ENCODE data around the gene NAT8L.

NAT8L gene

DNA sequence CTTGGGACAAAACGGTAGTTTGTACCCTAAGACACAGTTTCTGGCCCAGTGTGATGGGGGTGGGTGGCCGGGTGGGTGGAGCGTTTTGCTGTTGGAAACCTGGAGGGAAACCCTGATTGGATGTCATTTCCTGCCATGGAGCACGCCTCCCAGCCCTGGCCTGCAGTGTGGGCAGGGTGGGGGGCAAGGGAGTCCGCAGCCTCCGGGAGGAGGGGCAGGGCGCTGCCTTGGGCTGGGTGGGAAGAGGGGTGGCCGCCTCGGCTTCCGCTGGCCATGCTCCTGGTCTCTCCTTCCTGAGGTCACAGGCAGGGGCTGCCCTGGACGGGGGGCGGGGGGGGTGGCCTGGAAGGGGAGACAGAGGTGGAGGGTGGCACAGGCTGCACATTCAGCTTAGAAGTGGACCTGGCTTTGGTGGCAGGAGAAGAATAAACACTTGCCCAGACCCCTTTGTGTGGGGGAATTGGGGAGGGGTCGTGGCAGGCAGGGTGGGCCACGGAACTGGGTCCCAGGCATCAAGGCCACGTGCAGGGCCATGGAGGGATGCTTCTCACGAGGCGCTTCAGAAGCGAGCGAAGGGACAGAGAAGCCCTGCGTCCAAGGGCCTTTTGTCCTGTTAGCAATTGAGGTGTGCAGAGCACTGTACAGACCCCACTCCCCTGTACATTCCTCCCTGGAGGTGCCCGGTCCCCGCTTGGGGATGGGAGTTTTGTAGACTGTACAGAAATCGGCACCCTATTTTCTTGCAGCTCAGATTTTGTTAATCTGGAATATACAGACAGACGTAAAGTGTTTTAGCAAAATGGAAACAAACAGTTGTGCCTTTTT is 6.2 kb downstream of the NAT8L start:
- no peak for DNase-seq

DNA sequence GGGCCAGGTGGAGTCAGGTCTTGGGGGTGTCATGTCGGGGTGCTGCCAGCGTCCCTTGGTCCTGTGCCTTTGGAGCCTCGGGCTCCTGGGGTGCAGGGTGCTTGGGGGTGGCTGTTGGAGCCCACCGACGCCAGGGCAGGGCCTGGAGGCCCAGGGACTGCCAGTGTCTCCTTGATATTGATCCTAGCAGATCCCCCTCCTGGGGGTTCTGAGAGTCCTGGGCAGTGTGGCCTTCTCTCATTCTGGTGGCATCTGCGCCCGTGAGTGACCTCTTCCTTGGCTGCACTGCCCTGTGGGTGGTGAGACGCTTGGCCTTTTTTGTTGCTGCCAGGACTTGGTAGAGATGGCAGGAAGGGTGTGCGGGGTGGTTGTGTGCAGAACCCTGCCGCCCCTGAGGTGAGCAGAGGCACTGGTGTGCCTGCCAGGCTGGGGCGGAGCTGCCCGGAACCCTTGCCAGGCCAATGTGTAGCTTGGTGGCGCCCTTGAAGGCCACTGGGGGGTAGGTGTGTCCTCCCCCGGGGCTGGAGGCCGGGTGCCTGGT is 7.0 kb downstream of the NAT8L start:
- DNase-seq, result no peak

DNA sequence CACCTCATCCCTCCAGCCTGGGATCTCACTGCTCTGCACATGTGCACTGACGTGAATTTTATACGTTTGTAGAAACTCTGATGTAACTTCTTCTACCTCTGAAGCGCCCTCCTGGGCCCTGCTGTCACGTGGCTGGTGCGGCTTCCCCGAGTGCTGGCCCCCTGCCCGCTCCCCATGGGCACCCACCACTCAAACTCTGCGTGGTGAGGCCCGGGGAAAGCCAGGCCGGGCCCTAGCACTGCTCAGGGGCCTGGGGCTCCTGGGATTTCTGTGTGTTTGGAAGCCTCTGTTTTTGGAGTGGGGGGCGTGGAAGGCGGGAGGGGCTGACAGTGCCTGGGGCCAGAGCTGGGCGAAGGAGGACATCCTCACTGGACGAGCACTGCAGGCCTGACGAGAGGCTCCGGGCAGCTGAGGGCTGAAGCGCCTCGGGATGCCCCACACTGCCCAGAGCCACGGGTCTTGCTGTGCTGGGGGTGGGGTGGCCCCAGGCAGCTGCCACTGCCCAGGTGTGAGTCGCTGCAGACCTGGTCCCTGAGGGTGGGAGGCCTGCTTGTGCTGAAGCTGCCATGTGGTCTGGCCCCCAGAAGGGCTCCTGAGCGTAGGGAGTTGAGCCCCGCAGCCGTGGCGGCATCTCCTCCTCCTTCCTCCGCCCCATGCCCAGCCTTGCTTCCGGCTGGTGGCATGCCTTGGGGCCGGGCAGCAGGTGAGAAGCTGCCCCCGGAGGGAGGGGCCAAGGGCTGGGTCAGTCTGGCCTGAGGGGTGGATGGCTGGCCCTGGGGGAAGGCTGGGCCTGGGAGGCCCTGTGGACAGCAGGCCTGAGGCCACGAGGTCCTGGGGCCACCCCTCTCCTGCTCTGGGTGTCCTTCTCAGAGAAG is 7.7 kb downstream of the NAT8L start:
- no peak for DNase-seq

DNA sequence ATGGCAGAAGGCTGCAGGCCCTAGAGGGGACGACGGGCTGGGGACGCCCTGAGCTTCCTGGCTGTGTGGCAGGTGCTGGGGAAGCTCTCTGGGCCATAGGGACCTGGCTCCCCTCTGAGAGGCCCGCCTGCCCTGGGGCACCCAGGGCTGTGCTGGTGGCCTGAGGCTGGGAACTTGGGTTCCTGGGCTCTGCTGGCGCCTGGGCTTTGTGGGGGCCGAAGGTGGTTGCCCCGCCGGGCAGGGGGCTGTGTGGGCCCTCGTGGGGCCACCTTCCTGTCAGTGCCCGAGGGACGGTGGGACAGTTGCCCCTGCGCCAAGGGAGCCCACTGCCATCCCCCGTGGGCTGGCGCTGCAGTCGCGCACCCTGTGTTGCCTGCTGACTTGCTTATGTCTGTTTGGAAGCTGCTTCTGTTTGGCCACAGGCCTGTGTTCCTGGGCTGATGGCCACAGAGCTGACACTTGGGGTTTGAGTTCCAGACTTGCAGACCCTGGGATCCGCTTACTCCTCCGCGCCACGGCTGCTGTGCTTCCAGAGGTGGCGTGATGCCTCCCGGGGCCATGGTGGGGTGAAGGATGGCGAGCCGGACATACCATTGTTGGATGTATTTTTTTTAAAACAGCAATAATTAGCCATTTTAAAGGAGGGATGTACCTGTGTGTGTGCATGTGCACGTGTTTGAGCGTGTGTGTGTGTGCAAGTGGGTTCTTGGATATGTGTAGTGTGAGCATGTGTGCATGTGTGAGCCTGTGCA is 8.5 kb downstream of the NAT8L start:
- DNase-seq, result no peak

DNA sequence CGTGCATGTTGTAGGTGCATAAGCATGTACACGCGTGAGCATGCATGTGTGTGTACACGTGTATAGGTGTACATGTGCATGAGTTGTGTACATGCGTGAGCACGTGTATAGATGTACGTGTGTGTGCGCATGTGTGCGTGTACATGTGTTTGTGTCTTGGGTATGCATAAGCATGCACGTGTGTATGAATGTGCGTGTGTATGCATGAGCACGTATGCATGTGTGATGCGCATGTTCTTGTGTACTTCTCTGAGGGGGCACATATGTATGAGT is 9.0 kb downstream of the NAT8L start:
- DNase-seq, result no peak

DNA sequence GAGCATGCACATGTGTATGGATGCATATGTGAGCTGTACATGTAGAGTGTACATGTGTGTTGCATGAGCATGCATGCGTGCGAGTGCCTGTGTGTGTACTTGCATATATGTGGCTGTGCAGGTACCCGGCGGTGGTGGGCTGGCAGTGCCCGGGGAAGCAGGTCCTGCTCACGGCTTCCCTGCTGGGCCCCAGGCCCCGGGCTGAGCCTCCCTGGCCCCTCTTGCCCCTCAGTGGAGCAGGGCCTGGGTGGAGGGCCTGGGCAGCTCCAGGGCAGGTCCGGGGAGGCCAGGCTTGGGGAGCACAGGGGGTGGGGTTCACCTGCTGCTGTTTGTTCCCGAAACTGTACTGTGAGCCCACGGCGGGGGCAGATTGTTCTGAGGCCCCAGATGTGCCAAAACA is 9.4 kb downstream of the NAT8L start:
- DNase-seq, result no peak

DNA sequence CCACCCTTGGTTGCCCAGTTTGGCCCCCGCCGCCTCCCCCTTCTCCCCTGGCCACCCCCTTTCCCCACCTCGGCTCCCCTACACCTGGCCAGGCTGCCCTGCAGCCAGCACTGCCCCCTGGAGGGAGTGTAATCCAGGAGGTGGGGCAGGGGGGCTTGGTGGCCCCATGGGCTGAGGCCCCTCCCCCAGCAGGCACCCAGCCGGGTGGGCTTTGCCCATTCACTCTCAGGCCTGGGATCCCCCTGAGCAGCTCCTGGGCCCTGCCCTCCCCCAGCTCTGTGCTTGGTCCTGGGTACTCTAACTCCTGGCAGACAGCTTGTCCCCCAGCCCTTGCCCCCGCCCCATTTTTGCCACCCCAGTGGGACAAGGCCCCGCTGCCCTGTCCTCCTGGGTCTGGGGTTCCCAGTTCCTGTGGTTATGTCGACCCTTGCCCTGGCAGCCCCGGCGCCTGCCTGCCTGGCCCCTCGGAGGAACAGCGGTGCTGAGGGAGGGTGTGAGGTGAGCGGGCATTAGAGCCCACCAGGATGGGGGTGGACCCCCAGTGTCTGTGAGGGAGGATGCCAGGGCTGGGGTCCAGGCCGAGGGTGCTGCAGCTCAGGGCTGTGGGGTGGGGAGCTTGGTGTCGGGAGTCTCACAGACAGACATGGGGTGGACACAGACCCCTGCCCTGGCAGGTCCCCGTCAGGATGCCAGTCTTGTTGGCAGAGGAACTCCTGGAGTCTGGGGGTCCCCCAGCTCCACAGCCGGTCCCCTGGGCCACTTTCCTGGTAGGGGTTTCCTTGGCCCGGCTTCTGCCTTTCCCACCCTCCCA is 10.2 kb downstream of the NAT8L start:
- no peak for DNase-seq

DNA sequence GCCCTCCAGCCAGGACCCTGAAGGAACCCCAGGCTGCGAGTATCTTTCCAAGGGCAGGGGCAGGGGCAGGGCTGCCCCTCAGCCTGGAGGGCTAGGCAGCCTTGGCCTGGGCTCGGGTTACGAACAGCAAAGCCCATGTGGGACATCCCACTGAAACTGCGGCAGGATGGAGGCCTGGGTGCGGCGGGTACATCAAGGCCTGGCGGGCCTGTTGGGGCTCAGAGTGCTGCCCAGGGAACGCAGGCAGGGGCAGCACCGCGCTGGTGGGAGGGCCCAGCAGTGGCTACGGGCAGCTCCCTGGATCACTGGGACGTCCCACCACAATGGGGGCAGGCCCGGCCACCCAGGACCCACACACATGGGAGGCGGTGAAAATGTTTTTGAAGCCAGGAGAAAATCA is 10.9 kb downstream of the NAT8L start:
- DNase-seq, result no peak

DNA sequence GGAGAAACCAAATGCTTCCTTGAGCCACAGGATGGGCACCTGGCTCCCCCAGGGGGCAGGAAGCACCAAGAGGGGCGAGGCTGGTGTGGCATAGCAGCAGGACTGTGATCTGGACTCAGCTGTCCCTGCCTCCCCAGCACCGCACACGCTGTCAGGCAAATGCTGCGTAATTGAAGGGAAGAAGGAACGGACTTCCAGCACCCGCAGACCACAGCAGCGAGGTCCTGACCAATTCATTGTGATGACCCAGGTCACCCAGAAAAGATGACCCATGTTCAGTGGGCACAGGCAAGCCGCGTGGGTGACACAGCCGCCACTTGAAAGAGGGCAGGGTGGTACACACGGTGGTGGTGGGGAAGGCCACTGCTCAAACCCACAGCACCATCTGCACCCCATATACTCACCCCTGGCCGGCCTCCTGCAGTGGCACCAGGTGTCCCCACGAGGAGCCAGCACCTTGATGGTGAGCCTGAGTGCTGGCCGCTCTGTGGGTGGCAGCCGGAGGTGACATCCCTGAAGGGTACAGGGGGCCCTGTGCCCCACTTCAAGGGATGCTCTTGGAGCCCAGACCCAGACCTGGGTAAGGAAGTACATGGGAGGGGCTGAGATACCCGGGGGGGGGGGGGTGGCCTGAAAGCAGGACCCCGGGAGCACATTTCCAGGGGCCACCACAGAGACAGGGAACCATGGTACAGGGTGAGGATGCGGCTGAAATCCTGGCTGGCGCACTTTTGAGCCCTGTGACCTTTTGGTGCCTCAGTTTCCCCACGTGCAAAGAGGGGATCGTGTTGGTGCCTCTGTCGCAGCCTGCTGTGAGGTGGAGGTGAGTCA is 11.5 kb downstream of the NAT8L start:
- DNase-seq, result no peak

DNA sequence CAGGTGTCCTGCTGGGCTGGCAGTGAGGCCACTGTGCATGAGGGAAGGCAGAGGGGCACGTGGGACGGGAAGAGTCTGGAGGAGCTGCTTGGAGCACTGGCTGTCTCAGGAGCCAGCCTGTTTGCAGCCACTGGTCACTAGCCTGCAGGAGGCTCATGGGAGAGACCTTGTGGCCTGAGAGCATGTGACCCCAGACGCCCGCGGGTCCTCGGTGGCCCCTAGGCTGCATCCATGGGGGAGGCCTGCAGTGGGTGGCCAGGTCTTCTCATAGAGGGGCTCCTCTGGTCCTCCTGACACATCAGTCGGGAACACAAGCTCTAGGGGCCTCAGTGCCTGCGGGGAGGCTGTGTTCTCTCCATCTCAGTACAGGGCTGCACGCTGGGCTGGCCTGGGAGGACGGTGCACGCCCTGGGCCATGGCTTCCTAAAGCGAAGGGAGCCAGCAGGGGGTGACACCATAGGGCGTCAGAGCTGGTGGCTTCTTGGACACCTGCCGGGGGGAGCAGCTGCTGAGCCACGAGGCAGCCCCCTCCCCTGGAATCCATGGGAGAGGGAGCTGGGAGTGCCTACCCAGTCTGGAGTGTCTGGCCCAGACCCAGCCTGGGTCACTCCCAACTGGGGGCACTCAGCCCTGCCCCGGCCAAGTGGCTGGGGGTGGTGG is 12.3 kb downstream of the NAT8L start:
- no peak for DNase-seq

DNA sequence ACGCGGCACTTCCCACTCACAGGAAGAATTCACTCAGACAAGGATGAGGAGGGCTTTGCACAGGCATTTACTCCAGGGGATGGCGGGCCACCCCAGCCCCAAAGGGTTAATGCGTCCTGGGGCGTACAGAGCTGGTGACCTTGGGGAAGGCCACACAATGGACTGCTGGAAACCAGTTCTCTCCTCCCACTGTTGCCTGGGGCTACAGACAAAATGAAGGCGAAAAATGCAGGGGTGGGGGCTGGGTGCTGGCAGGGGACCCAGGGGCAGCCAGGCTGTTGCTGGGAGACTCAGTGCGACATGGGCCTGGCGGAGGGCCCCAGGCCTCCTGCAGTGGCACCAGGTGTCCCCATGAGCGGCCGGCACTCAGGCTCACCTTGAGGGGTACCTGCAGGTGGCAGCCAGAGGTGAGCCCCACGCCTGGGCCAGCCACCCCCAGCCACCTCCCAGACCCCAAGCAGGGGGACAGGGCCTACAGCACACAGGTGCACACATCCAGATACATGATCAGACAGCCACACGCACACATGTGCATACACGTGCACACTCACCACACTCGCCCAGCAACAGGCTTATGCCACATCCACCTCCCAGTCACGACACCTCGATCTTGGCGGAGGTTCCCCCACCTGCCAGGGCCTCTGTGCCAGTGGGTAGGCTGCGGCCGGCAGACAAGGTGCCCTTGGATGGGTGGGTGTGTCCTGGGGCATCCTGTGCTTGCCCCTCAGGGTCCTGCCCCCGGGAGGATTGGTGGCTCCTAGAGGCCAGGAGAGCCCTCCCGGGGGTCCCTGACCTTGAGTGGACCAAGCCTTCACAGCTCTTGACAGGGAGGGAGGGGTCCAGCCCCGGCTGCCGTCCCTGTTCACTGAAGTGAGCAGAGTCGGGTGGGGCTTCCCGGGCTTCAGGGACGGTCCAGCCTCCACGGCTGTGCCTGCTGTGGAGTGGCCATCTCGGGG is 13.1 kb downstream of the NAT8L start:
- DNase-seq, result no peak

DNA sequence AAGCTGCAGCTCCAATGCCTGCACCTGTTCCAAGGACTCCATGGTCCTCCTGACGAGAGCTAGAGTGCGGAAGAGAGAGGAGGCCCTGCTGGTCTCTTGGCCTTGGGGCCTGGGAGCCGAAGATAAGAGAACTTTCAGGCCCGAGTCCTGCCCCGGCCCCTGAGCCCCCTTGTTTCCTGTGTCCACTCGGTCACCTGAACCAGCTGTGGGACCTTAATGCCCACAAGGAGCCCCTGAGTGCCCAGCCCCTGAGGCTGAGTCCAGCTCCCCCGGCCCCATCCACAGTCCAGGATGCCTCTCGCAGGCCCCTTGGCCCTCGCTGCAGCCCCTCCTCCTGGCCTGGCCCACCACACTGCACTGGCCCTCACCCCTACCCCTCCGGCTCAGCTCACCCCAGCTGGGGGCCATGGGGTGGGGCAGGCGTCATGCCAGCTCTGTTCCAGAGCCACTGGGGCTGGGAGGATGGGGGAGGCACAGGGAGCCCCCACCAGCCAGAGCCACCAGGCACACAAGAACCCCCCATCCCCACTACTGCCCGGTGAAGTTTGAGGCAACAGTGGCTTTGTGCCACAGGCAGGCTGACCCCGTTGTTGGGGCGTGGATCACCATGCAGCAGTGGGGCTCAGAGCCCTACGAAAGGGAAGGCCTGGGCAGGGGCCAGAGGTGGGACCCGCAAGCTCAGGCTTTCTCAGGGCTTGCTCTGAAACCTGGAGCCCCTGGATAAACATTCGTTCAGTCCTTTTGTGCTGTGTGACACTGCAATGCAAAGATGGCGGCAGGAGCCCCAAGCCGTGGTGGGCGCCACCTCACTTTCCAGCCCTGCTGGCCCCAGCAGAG is 14.1 kb downstream of the NAT8L start:
- DNase-seq, result no peak

DNA sequence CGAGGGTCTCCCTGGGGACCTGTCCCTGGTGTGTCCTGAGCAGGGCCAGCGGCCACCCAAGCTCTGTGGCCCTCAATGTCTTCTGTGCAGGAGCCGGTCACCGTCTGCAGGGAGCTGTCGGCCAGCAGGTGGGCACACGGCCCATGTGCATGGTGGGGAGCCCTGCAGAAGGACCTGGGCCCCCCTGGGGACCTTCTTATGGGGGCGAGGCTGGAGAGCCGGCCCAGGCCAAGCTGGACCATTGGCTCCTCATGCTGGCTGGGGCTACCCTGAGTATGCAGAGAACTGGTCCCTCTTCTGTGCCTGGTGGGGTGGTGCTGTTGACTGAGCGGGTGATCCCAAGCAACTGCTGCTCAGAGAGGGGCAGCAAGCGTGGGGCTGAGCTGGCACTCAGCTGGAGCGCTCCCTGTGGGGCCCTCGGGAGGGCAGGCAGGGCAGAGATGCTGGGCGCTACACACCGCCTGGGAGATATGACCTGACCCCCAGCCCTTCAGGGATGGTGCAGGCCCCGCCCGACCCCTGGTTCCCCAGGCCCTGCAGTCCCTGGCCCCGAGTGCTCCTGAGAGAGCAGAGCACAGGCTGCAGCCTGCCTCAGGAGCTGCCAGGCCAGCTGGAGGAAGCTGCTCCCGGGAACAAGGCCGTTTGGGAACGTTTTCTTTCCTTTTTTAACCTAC is 14.8 kb downstream of the NAT8L start:
- DNase-seq, result no peak

DNA sequence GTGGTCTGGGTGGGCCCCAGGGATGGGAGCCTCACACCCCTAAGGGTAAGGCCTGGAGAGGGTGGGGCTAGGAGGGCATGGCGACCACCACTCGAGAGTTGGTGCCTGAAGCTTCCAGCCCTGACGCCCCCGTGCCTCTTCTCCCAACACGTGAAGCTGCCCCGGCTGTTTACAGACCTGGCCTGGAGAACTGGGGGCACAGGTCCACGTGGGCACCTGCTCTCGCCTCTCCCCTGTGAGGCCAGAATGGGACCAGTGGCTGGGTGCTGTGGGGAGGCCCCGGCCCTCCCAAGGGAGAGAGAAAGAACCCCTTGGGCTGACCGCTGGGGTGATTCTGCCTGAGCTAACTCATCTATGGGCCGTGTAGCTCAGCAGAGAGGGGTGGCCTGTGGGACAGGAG is 15.5 kb downstream of the NAT8L start:
- DNase-seq, result no peak

DNA sequence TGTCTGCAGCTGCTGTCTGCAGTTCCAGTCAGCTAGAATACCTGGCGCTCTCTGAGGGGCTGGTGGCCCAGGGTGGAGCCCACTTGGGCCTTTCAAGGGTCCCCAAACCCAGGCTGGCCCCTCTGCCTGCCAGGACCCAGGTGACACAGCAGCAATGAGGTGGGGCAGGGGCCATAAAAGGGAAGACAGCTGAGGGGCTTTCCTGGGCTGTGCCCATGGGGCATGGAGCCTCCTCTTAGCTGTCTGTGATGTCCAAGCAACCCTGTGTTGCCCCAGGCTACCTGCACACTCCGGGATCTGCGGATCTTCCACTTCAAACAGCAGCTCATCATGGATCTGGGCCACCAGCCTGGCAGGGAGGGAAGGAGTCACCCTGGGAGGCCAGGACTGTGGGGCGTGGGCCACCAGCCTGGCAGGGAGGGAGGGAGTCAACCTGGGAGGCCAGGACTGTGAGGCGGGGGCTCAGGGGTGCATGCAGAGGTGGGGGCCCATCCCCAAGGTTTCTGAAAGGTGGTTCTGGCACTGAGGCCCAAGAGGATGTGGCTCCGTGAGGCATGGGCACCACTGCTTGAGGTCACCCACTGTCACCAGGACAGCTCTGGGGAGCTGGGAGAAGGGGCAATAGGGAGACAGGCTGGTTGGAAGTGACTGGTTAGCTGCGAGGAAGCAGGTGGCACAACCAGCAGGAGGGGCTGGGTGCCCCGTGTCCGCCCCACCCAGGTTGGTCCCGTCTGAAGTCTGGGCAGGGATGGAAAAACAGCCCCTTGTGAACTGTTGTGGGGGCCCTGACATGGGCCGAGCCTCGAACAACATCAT is 16.3 kb downstream of the NAT8L start:
- DNase-seq, result no peak

DNA sequence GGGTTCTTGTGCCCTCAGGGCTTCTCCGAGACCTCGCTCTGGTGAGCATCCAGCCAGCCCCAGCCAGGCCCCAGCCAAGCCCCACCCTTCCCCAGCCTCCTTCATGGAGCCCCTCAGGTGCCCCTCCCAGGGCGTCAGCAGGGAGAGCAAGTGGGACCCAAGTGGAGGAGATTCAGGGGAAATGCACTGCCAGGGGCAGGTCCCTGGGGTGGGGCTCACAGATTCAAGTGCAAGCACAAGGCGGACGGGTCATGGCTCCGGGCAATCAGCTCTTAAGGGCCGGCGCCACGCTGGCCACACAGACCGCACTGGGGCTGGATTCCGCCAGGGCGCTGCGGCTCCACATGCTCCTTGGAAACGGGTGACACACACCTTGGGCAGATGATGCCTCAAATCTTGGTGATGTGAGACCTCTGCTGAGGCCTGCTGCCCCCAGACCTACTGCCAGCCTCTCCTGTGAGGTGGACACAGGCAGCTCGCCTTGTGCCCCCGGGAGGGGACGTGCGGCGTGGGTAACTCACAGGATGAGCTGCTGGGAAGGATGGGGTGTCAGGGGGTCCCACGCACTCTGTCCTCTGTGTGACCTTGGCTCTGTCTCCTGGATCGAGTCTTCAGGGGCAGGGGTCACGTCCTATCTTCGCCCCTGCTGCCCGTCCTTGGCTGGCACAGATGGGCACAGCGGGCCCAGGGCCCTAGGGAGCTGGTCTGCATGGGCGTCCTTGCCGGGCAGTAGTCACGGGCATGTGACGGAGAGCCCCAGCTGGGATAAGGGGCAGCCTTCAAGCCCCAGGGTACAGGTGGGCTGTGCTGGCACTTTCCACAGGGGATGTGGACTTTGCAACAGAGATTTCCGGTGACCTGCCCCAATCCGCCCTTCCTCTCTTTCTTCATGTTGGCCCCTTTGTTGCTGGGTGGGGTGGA is 17.1 kb downstream of the NAT8L start:
- DNase-seq, result no peak

Measured in stimulated activated CD8-positive, alpha-beta memory T cell treated with anti-CD3 and anti-CD28 coated beads, Interleukin-4, amount 100 ng/mL, for 48 hours (primary cell).